Right lobe of liver (tissue), 4 donors: ENCODE data around the gene OLFM2.

Experiments used
- POLR2A ChIP-seq: fragments of 450-650 bp; IDR thresholded peaks from one replicate; pipeline ENCODE4 v1.6.1; 2017; ENCODE audit warnings: antibody characterized with exemption, mild to moderate bottlenecking
- TF ChIP-seq, protein P1 (sequence below), 4 donors: fragments of 200-600 bp in 3 of 4; fragments of 450-650 bp in 1 of 4; IDR thresholded peaks; one replicate each; pipeline versions ENCODE4 v1.5.1 to v1.8.0; 2016 to 2022; ENCODE audit warnings: antibody characterized with exemption in 4 of 4, mild to moderate bottlenecking in 2 of 4
- donor health status: DM: no; HTN: no; CAD: no.
- donor health status: DM: no; HTN: no; CAD: no.
- donor health status: DM: no; HTN: yes; CAD: no.

DNA sequence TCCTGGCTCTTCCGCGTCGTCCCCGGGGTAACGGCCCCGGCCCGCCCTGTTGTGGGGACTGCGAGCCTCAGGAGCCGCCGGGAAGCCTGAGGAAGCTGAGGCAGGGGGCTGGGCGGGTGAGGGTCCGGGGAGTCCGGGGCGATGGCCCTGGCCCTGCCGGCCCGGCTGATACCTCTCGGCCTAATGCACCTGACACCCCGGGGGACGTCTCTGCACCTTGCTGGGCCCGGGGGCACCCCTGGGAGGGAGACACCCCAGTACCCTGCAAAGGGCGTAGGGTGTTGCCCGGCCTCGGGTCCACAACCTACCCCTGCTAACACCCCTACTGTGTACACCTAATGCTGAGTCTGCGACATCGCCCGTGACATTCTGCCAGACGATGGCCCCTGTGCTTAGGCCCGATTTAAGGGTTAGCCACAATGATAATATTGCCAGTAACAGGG is 100.8 kb downstream of the OLFM2 start:
- TF ChIP-seq, protein P1, sequence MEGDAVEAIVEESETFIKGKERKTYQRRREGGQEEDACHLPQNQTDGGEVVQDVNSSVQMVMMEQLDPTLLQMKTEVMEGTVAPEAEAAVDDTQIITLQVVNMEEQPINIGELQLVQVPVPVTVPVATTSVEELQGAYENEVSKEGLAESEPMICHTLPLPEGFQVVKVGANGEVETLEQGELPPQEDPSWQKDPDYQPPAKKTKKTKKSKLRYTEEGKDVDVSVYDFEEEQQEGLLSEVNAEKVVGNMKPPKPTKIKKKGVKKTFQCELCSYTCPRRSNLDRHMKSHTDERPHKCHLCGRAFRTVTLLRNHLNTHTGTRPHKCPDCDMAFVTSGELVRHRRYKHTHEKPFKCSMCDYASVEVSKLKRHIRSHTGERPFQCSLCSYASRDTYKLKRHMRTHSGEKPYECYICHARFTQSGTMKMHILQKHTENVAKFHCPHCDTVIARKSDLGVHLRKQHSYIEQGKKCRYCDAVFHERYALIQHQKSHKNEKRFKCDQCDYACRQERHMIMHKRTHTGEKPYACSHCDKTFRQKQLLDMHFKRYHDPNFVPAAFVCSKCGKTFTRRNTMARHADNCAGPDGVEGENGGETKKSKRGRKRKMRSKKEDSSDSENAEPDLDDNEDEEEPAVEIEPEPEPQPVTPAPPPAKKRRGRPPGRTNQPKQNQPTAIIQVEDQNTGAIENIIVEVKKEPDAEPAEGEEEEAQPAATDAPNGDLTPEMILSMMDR (IDR thresholded peaks at IDR 0.05) = no peak
- TF ChIP-seq POLR2A = no peak
